ENCODE results near the gene OR4B1.
"Not testable (repeated sequence)": the region's sequence is repeated elsewhere in the genome, so short reads cannot be mapped to it uniquely, and the experiment has no call there.

- TF ChIP-seq CTCF (IDR thresholded peaks at IDR 0.05; ENCODE audit: insufficient read depth, low read length, poor library complexity, severe bottlenecking); EZH2phosphoT487 (conservative IDR thresholded peaks at IDR 0.05; ENCODE audit: low read length): not testable (repeated sequence)
Observed at GRCh38 chr11:48230057-48230456, 13.4 kb downstream of the OR4B1 start.

Measured in SU-DHL-6 (cell line).